HepG2 (cell line): ENCODE measurements around the gene LPIN3. TPM values are rescaled to one million over a fixed set of nuclear protein-coding genes. Genes with fewer than 3 reads are reported as not detected.

ENCODE experiments used
- BCL3 ChIP-seq: sonication (generic); formaldehyde crosslinking; IDR thresholded peaks from 2 replicates; pipeline ENCODE4 v1.5.1; 2020; ENCODE audit warnings: mild to moderate bottlenecking, missing genetic modification reagents, moderate library complexity
- HNF4A ChIP-seq: sonication (generic); formaldehyde crosslinking; IDR thresholded peaks from 2 replicates; pipeline ENCODE4 v1.4.0; 2020; ENCODE audit warnings: missing genetic modification reagents
- HNRNPLL ChIP-seq: fragments of 200-400 bp; formaldehyde crosslinking; IDR thresholded peaks from 2 replicates; pipeline ENCODE4 v1.6.1; 2017; ENCODE audit warnings: mild to moderate bottlenecking, low read depth, low read length; ENCODE audit not compliant: poor library complexity, severe bottlenecking
- ISL2 ChIP-seq: sonication (generic); formaldehyde crosslinking; IDR thresholded peaks from 2 replicates; pipeline ENCODE4 v1.5.0; 2020; ENCODE audit warnings: missing genetic modification reagents
- KDM3A ChIP-seq: IDR thresholded peaks from 2 replicates; pipeline ENCODE4 v1.6.1; 2018; ENCODE audit warnings: low read depth, missing compliant biosample characterization
- MXD4 ChIP-seq: IDR thresholded peaks from 2 replicates; pipeline ENCODE4 v1.6.1; 2016; ENCODE audit warnings: mild to moderate bottlenecking, missing biosample characterization, missing genetic modification reagents
- MXI1 ChIP-seq: IDR thresholded peaks from 3 replicates; pipeline ENCODE4 v1.6.1; 2012; ENCODE audit warnings: low read depth, low read length, inconsistent platforms, borderline replicate concordance
- RARG ChIP-seq: sonication (generic); formaldehyde crosslinking; IDR thresholded peaks from 2 replicates; pipeline ENCODE4 v1.4.0; 2020; ENCODE audit warnings: low read depth, mild to moderate bottlenecking, missing genetic modification reagents
- RBFOX2 ChIP-seq: fragments of 200-400 bp; formaldehyde crosslinking; IDR thresholded peaks from 2 replicates; pipeline ENCODE4 v1.6.1; 2017; ENCODE audit warnings: low read depth, mild to moderate bottlenecking, low read length
- ZBTB4 ChIP-seq: sonication (generic); formaldehyde crosslinking; IDR thresholded peaks from 2 replicates; pipeline ENCODE4 v1.4.0; 2020; ENCODE audit warnings: missing genetic modification reagents, mild to moderate bottlenecking, borderline replicate concordance
- ZNF101 ChIP-seq: sonication (generic); formaldehyde crosslinking; IDR thresholded peaks from 2 replicates; pipeline ENCODE4 v1.4.0; 2020; ENCODE audit warnings: mild to moderate bottlenecking, low read depth, missing genetic modification reagents, borderline replicate concordance
- ZNF282 ChIP-seq: fragments of 450-650 bp; IDR thresholded peaks from 2 replicates; pipeline ENCODE4 v1.6.1; 2018; ENCODE audit not compliant: partially characterized antibody
- ZNF296 ChIP-seq: sonication (generic); formaldehyde crosslinking; conservative IDR thresholded peaks from 2 replicates; pipeline ENCODE4 v1.5.0; 2020; ENCODE audit warnings: mild to moderate bottlenecking, missing genetic modification reagents
- ZNF512B ChIP-seq: sonication (generic); formaldehyde crosslinking; IDR thresholded peaks from 2 replicates; pipeline ENCODE4 v1.5.1; 2020; ENCODE audit warnings: missing genetic modification reagents, mild to moderate bottlenecking, borderline replicate concordance
- ZNF569 ChIP-seq: sonication (generic); formaldehyde crosslinking; IDR thresholded peaks from 2 replicates; pipeline ENCODE4 v1.5.0; 2020; ENCODE audit warnings: mild to moderate bottlenecking, missing genetic modification reagents, moderate library complexity, borderline replicate concordance
- ZNF607 ChIP-seq: sonication (generic); formaldehyde crosslinking; IDR thresholded peaks from 2 replicates; pipeline ENCODE4 v1.5.1; 2020; ENCODE audit warnings: missing genetic modification reagents, mild to moderate bottlenecking, borderline replicate concordance
- ZXDC ChIP-seq: sonication (generic); formaldehyde crosslinking; IDR thresholded peaks from 2 replicates; pipeline ENCODE4 v1.5.0; 2020; ENCODE audit warnings: mild to moderate bottlenecking, missing genetic modification reagents
- polyA plus RNA-seq, 8 experiments: library from polyadenylated mRNA; depleted of rRNA in 3 of 8; stranded (reverse) in 7 of 8; unstranded in 1 of 8; fragments of >200 nt; fragmentation: Illumina TruSeq in 4 of 8; extraction: Trizol in 4 of 8; gene quantifications; 2 replicates each; pipeline versions ENCODE4 v1.2.1 to v1.2.3, GENCODE V29; 2011 to 2016; ENCODE audit warnings: low read depth in 4 of 8, missing spikeins in 1 of 8, mixed read lengths in 1 of 8; ENCODE audit not compliant: insufficient read depth in 1 of 8
- total RNA-seq, 5 experiments: library from RNA; depleted of rRNA; stranded (reverse); fragments of >200 nt; fragmentation: Illumina TruSeq; extraction: Trizol; gene quantifications; 2 replicates each; pipeline ENCODE4 v1.2.3, GENCODE V29; 2016; ENCODE audit warnings: low read depth in 1 of 5

Gene LPIN3
- total and polyA plus RNA-seq, 2 of the 13 experiments (the other 11 are each of a cell fraction or from before 2014, with no cell fraction given): 14.2 to 28.6 TPM

- TF ChIP-seq ZXDC (CRISPR knock-in tag) (peak; percentile 90), HNF4A (CRISPR knock-in tag) (peak; percentile 40; the same call in 1 of the 2 replicates), ZNF607 (CRISPR knock-in tag) (0 out of 2 replicates have a peak, but pooled peaks have one; percentile 85), ISL2 (CRISPR knock-in tag) (no peak; the same call in 1 of the 2 replicates), ZNF296 (peak; percentile 77; the same call in 1 of the 2 replicates), ZNF569 (no peak), ZNF101 (CRISPR knock-in tag) (no peak), RBFOX2 (peak; percentile 61), ZNF512B (CRISPR knock-in tag) (peak; percentile 71; the same call in 1 of the 2 replicates), KDM3A (CRISPR knock-in tag) (peak; percentile 68; the same call in 1 of the 2 replicates), ZBTB4 (0 out of 2 replicates have a peak, but pooled peaks have one; percentile 75), HNRNPLL (no peak), RARG (CRISPR knock-in tag) (no peak), MXD4 (peak; percentile 82; the same call in 1 of the 2 replicates), MXI1 (peak; percentile 82; the same call in 2 of the 3 replicates), BCL3 (CRISPR knock-in tag) (no peak), ZNF282 (no peak)
Observed at GRCh38 chr20:41316602-41317545, 23.7 kb upstream of the LPIN3 start (continued).
